GM21528 (cell line): ENCODE data around the gene ECM1.
A peak's percentile ranks its signal among the peaks of the same experiment; 100 is the strongest.

Experiments
- ATAC-seq: cut with Tn5 transposase; IDR thresholded peaks from one replicate; pipeline ENCODE4 v1.9.1; 2021; ENCODE audit warnings: mild to moderate bottlenecking, moderate library complexity; ENCODE audit not compliant: unreplicated experiment, low FRiP score

Gene ECM1

DNA sequence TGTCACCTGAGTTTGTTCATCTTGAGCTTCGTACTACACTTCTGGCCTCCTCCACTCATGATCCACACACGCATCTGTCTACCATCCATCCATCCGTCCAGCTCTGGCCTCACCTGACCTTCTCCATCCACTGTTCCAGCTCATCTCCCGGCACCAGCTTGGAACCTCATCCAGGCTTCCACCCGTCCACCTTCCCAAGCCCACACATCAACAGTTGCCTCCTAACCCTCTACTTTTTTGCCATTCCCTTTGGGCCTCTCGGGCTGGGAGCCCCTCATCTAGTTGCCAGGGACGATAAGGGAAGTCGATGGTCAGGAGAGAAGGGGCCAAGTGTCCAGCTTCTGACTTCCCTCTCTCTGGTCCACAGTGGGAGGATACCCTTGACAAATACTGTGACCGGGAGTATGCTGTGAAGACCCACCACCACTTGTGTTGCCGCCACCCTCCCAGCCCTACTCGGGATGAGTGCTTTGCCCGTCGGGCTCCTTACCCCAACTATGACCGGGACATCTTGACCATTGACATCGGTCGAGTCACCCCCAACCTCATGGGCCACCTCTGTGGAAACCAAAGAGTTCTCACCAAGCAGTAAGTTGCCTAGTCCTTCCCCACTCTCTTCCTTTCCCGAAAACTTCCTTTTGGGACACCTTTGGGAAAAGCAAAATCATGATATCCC is 4.2 kb downstream of the ECM1 start:
- ATAC-seq = no peak

DNA sequence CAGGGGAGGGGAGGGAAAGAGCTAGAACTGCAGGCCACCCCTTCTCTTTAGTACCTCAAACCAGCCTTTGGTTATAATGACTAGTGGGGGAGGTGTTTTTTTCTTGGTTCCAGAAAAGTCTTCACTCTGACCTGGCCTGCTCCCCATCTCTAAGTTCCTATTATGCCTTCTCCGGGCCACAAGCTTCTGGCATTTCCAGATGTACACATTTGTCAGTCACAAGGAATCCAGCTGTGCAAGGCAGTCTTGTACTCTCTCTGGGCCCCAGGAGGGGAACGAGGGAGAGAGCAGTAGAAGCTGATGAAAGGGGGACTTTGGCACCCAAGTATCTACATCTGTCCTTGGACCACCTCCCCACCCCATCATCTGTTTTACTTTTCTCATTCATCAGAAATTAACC is 4.9 kb downstream of the ECM1 start:
- no peak for ATAC-seq

DNA sequence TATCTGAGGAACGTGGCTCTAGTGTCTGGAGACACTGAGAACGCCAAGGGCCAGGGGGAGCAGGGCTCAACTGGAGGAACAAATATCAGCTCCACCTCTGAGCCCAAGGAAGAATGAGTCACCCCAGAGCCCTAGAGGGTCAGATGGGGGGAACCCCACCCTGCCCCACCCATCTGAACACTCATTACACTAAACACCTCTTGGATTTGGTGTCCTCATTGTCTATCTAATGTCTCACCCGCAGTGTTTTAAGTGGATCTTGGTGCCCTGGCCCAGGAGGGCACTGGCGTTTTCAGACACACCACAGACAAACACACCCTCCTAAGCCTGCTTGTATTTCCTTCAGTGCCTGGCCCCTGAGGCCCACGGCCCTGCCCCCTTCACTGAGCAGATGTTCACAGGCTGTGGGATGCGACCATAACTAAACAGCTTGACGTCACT is 5.5 kb downstream of the ECM1 start:
- no peak for ATAC-seq

DNA sequence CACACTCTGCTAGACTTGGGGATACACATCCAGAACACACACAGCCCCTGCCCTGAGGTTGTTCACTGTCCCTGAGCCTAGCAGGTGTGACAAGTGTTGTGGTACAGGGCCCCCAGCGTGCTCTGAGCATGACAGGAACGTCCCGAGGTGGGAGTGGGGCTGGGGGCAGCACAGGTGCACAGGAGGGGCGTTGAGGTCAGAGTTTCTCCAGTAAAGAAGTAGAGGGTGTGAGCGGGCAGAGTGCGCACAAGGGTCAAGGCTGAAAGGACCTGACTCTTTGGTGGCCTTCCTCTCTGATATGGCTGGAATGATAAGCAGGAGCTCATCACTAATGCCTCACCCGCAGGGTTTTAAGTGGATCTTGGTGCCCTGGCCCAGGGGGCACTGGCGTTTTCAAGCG is 6.4 kb downstream of the ECM1 start:
- ATAC-seq = no peak

DNA sequence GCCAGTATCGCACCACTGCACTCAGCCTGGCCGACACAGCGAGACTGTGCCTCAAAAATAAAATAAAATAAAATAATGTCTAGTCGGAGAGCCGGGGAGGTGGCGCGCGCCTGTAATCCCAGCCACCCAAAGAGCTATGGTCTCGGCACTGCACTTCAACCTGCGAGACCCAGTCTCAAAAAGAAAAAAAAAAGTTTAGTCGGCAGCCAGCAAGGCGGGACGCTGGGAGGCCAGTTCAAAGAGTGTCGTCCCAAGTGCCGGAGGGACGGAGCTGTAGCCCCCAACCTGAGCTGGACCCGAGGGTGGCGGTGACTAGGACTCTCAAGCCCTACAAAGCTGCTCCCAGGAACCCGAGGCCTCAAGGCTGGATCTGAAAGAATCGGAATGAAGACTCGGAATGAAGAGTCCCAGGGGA is 7.0 kb downstream of the ECM1 start:
- ATAC-seq = no peak

DNA sequence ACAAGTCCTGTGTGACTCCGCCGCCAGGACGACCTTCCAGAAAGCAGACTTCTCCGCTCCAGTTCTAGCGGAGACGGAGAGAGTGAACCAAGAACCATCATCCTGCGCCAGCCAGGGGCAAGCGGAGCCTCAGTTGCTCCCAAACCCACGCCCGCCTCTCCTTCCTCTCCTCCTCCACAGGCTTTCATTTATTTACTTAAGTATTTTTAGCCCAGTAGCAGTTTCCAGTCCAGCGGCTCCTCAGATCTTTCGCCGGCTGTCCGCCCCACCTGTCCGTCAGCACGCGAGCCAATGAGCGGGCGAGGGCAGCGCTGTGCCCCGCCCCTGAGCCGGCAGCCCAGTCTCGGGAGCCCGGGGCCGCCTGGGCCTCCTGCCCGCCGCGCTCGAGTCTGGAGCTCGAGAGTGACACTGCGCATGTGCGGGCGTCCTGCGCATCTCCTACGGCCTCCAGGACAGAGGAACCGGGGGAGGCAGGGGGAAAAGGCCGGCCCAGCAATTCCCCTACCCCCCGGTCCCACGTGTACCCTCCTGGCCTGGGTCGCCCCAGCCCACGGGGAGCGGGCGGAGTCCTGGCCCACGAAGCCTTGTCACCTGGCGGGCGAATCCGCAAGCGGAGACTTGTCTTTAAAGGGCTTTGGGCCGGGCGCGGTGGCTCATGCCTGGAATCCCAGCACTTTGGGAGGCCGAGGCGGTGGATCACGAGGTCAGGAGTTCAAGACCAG is 7.6 kb downstream of the ECM1 start, which contains the start of gene FALEC:
Gene FALEC, plus strand, starts transcription at position 425 of the 722 bp plus-strand sequence.
- peak; percentile 90 for ATAC-seq

DNA sequence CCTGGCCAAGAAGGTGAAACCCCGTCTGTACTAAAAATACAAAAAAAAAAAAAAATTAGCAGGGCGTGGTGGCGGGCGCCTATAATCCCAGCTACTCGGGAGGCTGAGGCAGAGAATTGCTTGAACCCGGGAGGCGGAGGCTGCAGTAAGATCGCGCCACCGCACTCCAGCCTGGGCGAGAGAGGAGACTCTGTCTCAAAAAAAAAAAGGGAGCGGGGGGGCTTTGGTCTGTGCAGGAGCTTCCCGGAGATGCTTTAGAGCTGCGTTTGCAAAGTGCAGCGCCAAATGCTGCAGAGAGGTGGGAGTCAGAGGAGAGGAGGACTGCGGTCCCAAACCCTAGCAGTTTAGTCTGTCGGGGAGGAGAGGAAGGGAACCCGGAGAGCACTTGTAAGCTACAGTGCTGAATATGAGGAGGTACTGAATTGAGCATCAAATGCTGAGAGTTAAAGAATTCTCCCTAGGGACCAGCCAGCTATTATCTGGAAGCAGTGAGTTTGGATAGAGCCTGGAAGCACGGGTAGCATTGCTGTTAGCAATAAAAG is 8.2 kb downstream of the ECM1 start:
- peak; percentile 3 for ATAC-seq

DNA sequence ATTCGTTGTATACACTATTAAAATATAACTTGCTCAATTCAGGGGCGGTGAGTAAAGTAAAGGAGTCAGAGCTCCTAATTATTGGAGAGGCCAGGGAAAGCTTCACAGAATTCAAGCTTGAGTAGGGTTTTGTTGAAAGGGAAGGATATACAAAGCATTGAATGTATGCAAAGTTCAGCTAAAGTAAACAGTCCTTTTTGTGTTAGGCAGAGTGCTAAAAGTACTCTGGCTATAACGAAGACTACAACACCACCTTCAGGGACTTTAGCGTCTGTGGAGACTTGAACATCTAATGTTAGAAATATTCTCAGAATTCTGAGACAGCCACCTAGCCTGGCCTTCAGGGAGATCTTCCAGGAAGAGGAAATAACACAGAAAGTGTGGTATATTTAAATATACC is 8.7 kb downstream of the ECM1 start:
- no peak for ATAC-seq

DNA sequence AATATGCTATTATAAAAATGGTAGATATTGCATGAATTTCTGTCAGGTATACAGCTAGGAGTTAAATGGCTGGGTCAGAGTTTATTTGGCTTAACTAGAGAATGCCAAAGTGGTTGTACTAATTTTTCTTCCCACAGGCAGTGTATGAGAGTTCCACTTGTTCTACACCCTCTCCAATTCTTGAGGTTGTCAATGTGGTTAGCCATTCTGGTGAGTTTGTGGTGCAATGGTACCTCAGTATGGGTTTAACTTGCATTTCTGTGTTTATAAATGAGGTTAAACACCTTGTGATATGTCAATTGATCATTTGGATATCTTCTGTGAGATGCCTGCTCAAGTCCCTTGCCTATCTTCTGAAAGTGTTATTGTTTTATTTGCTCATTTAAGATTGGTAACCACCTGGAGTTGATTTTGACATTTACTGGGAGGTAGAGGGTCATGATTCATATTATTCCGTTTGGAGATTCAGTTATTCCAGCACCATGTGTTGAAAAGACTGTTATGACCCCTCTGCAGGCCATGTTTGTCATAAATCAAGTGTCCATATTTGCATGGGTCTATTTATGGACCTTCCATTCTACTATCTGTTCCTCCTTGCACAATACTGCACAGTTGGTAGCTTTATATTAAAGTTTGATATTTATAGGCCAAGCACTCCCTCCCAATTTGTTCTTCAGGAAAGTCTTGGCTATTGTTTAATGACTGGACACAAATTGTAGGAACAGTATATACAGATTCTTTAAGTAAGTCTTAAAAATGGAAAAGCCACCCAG is 13.5 kb downstream of the ECM1 start:
- no peak for ATAC-seq

DNA sequence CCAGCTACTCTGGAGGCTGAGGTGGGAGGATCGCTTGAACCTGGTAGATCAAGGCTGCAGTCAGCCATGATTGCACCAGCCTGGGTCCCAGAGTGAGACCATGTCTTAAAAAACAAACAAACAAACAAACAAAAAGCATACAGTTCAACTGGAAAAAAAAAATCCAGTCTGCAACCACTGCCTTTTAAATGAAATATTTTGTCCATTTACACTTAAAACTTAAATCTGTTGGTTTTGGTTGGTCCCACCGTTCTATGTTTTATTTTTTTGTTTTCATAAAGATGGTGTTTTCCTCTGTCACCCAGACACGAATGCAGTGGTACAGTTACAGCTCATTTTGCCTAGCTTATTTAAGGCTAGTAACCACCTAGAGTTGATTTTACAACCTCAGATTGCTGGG is 17.4 kb downstream of the ECM1 start:
- no peak for ATAC-seq

DNA sequence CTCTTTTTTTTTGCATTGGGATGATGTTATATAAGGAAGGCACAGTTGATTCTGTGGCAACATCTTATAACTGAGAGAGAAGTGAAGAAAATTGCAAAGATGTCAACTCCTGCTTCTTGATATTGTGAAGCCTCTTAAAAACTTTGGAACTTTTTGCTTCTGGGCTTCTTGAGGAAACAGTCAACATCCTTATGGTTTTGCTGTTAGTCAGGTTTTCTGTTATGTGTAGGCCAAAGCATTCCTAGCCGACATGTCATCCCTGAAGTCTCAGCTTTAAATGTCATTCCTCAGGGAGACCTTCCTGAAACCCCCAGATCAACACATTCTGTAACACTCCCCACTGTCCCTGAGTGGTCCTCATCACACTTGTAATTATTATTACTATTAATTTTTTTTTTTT is 20.3 kb downstream of the ECM1 start:
- ATAC-seq = no peak

DNA sequence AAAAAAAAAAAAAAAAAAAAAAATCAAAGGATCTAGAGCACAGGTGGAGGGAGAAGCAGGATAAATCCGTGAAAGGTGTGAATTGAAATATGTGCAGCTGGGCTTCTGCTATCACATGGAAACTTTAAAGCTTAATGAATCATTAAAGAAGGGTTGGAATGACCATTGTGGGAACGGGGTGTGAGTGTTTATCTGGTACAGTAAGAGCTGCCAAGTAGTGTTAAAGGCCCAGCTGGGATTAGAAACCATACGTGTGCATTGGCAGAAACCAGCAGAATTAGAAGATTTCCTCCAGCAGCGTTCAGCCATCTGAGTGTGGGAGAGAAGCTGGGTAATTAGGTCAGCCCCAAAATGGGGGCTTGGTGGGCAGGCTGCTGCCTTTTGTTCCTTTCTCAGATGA is 21.1 kb downstream of the ECM1 start:
- ATAC-seq = no peak

DNA sequence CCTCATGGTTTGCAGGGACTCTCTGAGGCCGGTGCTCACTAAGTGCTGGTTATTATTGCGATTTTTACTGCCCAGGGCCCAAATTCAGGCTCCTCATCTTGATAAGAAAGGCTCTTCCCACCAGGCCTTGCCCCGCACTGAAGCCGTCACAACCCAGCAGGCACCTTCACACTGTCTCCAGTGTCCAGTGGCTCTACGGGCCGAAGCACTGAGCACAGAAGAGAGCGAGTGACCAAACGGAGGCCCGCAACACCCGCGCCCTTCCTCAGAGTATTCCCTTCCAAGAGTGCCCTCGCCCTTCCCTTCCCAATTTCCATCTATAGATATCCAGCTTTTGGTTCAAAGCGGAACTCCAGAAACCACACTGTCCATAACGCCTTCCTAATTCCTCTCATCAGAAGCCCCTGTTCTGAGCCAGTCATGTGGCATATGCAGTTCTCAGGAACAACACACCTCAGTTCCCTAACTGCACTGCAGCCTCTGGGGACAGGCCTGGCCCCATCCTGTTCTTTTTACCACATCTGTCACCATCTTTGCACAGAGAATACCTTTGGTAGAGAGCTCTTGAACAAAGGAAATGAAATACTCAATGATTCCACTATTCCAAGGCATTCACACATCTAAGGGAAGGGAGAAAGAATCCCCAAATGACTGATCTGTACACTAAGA is 22.7 kb downstream of the ECM1 start:
- ATAC-seq = no peak

DNA sequence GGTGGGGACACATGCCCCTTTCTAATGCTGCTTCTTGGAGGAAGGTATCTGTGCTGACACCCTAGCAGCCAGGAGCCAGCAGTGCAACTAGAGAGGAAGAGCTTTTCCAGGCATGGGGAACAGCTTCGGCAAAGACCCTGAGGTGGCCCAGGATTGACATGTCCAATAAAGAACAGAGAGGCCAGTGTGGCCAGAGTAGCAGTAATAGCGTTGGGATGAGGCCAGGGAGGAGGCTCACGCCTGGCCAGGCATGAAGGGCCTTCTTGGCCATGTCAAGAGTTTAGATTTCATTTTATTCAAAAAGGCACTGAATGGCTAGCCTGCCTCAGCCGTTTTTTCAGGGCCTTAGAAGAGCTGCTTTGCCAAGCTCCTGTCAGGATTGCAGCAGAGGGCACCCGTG is 25.0 kb downstream of the ECM1 start:
- no peak for ATAC-seq

DNA sequence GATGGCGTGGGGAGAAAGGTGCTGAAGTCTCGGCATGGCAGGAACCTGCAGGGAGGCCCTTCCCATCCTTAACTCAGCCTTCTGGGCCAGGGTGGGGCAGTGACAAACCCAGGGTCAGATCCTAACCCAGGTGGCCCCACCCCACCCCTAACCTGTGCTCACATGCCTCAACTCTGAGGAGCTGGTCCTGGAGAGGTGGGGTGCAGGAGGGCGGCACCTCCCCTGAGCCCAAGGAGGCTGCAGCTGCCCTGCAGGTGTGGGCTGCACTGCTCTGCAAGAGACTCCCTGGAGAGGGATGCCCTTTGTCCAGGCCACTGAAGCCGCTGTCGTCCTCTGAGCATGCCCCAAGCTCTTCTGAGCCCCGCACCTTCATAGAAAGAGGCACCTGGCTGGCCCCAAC is 26.1 kb downstream of the ECM1 start:
- ATAC-seq = no peak

DNA sequence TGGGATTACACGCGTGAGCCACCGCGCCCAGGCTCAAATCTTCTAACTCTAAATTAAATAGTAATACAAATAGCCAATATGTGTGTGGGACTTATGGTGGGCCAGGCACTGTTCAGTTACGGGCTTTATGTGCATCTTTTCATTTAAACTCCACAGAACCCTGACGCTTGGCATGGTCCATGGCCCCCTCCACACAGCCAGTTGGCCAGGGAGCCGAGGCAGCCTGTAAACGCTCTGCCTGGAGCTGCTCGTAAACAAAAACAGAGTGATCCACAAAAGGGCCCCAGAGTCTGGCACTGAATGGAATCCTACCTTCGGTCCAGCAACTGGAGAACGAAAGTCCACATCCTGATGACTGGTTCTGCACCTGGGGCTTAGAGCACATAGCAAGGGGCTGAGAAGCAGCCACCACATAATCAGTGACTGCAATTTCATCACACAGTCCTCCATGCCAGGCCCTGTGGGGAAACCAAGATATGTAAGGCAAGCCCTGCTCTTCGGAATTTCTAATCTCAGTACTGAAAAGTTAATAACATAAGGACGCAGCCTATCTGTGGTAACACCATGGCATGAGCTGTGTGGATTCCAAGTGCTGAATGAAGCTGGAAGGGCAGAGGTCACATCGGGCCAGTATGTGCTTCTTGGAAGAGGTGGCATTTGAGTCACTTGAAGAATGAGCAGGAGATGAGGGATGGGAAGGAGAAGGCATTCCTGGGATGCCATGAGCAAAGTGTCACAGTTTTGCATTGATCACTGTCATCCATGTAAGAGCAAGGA is 27.8 kb downstream of the ECM1 start:
- no peak for ATAC-seq

DNA sequence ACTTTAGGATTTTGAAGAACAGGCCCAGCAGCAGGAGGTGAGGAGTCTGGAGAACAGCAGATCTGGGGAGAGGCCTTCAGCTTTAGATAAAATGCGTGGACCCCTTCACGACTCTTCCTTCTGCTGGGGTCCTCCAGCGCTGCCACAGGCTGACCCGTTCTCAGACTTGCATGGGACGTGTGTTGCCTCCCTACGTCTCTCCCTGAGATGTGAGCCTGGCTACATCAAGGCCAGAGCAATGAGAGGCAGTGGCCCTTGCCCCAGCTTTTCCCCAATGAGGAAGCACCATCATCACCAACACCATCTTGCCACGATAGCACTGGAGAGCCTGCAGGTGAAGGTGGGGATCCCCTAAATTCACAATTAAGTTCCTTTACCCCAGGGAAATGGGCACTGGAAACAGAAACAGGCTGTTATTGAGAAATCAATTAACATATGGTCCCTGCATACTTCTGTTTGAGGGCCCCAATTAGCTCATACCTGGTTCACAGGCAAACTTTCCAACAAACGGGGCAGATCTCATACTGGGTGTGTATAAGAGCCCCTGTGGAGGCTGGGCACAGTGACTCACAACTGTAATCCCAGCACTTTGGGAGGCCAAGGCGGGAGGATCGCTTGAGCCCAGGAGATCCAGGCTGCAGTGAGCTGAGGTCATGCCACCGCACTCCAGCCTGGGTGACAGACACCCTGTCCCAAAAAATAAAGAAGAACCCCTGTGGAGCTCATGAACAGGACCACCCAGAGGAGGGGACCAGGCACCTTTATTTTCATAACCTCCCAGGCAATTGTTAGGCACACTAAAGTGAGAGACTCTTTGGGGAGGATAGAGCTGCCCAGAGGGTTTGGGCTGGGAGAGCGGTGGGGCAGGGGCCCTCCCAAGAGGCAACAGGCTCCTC is 29.2 kb downstream of the ECM1 start:
- ATAC-seq = no peak

DNA sequence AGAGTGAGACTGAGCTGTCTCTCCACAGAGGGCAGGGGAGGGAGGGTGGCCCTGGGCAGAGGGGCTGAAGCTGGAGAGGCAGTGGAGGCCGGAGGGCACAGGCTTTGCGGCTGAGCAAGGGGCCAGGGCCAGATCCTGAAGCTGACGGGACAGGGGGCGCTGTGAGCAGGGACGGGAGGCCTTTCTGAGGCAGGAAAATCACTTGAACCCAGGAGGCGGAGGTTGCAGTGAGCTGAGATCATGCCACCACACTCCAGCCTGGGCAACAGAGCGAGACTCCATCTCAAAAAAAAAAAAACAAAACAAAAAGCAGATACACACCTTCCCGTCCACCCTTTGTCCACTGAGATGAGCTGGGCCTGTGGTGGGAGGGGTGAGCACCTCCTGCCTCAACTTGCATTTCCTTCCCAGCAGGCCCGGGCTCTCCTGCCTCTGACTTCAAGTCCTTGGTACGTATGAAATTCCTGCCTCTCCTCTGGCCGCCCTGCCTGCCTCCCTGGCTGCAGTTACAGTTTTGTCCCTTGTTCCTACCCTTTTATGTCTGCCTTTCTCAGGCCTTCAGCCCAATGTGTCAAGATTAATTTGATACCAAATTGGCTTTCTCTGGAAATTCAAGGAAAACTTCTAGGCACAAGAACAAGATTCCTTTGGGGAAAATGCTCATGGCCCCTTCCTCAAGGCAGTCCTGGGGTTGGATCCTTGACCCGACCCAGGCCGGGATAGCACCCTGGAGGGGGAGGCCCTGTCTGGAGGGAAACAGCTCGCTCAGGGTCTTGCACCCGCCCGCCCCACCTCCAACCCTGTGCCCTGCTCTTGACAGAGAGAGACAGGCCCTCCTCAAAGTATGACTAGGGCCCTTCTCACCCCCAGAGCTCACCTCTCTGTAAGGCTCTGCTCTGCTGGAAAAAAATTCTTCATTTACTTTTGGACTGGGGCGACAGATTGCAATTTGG is 30.1 kb downstream of the ECM1 start:
- ATAC-seq = no peak
